Progenitor cell of endocrine pancreas (in vitro differentiated cells): ENCODE data around the gene CDK3. TPM values are rescaled to one million over a fixed set of nuclear protein-coding genes. Genes with fewer than 3 reads are reported as not detected.

Source experiments
- DNase-seq: peaks from one replicate; pipeline ENCODE4 v3.0.0; 2021; ENCODE audit warnings: low spot score; ENCODE audit not compliant: unreplicated experiment
- H3K27ac Mint-ChIP-seq: 2 replicates; pipeline ENCODE4 v1.8.0; 2021; ENCODE audit warnings: mild to moderate bottlenecking, moderate library complexity, mixed read lengths
- H3K27me3 Mint-ChIP-seq: 2 replicates; pipeline ENCODE4 v1.8.0; 2021; ENCODE audit warnings: mixed read lengths
- H3K36me3 Mint-ChIP-seq: 2 replicates; pipeline ENCODE4 v1.8.0; 2022; ENCODE audit warnings: mixed read lengths; ENCODE audit not compliant: insufficient read depth
- H3K4me1 Mint-ChIP-seq: 2 replicates; pipeline ENCODE4 v1.8.0; 2021; ENCODE audit warnings: low read depth, mixed read lengths
- H3K4me3 Mint-ChIP-seq: 2 replicates; pipeline ENCODE4 v1.8.0; 2021; ENCODE audit warnings: low read depth, mild to moderate bottlenecking, moderate library complexity, mixed read lengths
- H3K9me3 Mint-ChIP-seq: 2 replicates; pipeline ENCODE4 v1.8.0; 2021; ENCODE audit warnings: low read depth, mixed read lengths
- total RNA-seq: library from RNA; stranded (reverse); gene quantifications from 2 replicates; pipeline ENCODE4 v1.2.1, GENCODE V29; 2021
- TF ChIP-seq, protein P1 (sequence below): fragments of 200-600 bp; sonication (generic); IDR thresholded peaks from one replicate; pipeline ENCODE4 v1.5.0; 2021; ENCODE audit warnings: antibody characterized with exemption, mild to moderate bottlenecking; ENCODE audit not compliant: unreplicated experiment

Gene CDK3
- total RNA-seq, 1 donor from 2014 or later = 17.0 TPM

DNA sequence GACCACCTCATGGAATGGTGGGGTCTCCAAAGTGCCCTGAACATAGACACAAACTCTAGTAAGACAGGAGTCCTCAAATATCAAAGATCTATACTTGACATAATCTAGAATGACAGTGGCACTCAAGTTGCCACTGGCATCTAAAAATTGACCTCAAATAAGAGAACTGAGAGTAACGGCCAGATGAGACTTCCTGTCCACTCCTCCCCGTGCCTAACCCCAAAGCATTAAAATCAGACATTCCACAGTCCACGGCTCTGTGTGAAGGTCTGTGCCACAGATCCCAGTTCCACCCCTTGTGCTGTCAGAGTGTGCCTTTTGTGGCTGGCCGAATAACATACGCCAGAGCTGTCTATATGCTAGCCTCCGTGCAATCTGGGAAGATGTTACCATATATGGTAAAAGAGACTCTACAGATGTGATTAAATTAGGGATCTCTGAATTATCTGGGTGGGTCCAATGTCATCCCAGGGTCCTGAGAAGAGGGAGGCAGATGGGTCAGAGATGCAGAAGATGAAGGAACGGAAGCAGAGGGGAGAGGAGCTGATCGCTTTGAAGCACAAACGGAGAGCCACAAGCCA is 47.5 kb downstream of the CDK3 start:
- no peaks in the 10 kb centered on the region for H3K9me3 Mint-ChIP-seq

DNA sequence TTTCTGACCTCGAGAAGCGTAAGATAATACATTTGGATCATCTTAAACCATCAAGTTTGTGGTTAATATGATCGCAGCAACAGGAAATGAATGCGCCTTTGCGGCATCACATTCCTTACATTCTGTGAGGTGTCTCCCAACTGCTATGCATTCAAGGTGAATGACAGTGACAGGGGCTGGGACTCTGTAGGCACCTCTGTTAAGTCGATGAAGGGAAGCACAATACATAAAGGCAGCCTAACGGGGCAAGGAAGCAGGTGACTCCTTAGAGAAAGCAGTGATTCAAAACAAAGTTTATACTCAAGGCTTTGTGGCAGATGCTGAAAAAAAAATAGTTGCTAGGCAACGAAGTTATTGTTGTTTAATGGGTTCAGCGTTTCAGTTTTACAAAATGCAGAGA is 48.1 kb downstream of the CDK3 start:
- H3K4me1 Mint-ChIP-seq = peaks cover 3% of the 10 kb centered on the region
- no peak overlapping the region for H3K4me3 Mint-ChIP-seq
- no peaks in the 10 kb centered on the region for H3K9me3 Mint-ChIP-seq
- TF ChIP-seq, protein P1, sequence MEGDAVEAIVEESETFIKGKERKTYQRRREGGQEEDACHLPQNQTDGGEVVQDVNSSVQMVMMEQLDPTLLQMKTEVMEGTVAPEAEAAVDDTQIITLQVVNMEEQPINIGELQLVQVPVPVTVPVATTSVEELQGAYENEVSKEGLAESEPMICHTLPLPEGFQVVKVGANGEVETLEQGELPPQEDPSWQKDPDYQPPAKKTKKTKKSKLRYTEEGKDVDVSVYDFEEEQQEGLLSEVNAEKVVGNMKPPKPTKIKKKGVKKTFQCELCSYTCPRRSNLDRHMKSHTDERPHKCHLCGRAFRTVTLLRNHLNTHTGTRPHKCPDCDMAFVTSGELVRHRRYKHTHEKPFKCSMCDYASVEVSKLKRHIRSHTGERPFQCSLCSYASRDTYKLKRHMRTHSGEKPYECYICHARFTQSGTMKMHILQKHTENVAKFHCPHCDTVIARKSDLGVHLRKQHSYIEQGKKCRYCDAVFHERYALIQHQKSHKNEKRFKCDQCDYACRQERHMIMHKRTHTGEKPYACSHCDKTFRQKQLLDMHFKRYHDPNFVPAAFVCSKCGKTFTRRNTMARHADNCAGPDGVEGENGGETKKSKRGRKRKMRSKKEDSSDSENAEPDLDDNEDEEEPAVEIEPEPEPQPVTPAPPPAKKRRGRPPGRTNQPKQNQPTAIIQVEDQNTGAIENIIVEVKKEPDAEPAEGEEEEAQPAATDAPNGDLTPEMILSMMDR = no peak
- H3K36me3 Mint-ChIP-seq = peaks cover 33% of the 10 kb centered on the region
- no peak overlapping the region for H3K27ac Mint-ChIP-seq
- H3K27me3 Mint-ChIP-seq = no peaks in the 10 kb centered on the region
- DNase-seq = no peak

More for the DNA sequence above, 47.5 kb downstream of the CDK3 start:
- TF ChIP-seq, protein P1 = no peak
- Mint-ChIP-seq H3K4me1 (peaks cover 3% of the 10 kb centered on the region), H3K36me3 (peaks cover 32% of the 10 kb centered on the region), H3K27me3 (no peaks in the 10 kb centered on the region), H3K4me3 (no peak overlapping the region), H3K27ac (no peak overlapping the region)
- DNase-seq = no peak

DNA sequence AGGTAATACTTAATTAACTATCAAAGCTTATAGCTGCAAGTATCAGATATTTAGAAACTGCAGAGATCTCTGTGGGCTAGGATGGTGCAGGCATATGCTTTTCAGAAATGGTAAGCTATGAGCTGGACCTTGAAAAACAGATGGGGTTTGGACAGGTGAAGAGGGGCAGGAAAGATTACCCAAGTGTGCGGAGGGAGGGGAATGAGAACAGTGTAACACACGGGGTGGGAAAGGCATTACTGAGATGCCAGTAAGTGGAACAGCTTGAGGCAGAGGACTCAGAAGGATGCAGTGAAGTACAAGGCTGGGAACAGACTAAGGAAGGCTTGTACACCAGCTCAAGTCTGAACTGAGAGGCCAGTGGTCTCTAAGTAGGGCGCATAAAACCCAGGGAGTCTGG is 48.6 kb downstream of the CDK3 start:
- H3K27ac Mint-ChIP-seq = no peak overlapping the region
- TF ChIP-seq, protein P1 = no peak
- H3K36me3 Mint-ChIP-seq = peaks cover 32% of the 10 kb centered on the region
- H3K4me1 Mint-ChIP-seq = peaks cover 8% of the 10 kb centered on the region
- H3K27me3 Mint-ChIP-seq = no peaks in the 10 kb centered on the region
- no peak for DNase-seq
- H3K9me3 Mint-ChIP-seq = no peaks in the 10 kb centered on the region
- no peak overlapping the region for H3K4me3 Mint-ChIP-seq

DNA sequence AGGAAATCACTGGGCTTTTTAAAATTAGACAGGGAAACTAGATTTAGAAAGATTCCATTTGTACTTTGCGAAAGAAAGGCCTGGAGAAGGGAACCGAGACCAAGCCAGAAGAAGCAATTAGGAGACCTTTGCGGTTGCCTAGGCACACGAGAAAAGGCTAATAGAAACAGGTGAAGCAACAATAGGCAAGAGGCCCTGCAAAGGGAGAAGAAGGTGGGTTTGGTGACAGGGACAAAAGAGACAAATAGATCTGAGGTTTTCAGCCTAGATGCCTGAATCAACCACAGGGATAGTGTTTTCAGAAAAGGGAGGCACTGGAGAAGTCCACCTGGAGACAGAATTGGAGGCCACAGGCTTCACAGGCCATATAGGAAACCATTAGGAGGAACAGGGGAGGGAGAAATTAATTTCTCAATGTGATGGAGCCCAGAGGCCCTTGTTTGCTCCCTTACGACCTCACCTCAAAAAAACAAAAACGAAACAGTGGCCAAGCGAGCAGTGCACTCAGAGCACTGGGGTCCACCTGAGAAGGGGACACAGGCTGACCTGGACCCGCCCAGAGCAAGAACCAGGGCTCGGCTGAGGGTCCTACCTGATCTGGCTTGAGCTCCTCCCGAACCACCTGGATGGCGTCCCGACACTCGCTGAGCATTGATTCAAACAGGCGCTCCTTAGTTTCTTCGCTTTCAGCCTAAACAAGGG is 49.3 kb downstream of the CDK3 start:
- H3K36me3 Mint-ChIP-seq = peaks cover 30% of the 10 kb centered on the region
- DNase-seq = no peak
- H3K4me3 Mint-ChIP-seq = no peak overlapping the region
- TF ChIP-seq, protein P1 = no peak
- H3K27ac Mint-ChIP-seq = no peak overlapping the region
- H3K4me1 Mint-ChIP-seq = peaks cover 8% of the 10 kb centered on the region
- no peaks in the 10 kb centered on the region for H3K9me3 Mint-ChIP-seq
- no peaks in the 10 kb centered on the region for H3K27me3 Mint-ChIP-seq

DNA sequence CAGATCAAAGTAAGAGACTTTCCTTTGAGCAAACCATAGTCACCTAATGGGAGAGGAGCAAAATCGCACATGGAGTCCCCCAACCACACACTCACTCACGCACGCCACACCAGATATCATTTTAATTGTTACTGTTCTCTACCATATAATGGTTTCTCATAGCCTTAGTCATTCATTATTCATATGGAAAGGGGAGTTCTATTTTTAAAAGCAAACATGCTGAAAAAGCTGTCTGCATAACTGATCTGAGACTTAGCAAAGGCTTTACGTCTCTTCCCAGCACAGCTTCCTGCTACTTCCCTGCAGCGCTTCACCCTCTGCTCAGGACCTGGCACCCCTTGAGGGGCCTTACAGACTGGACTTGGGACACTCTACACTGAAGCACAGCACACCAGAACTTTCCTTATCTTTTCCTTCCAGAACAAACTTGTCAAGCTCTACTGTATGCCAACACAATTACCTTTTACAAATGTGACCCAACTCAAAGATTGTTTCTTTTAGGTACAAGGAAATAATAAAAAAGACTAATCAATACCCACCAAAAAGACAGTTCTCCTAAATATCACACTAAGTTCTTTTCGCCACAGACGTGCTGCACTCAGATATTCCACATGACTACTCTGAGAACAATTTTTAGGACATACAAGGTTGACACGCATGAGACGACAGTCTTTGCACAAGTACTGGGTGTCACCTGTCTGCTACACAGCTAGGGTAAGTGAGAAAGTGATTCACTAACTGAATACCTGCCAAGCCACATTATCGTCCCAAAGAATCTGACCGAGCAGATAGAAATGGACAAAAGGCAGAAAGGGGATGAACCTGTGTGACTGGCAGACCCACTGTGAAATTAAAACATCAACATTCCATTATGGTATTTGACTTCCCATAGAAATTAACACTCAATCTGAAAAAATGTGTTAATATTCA is 50.1 kb downstream of the CDK3 start:
- no peak overlapping the region for H3K27ac Mint-ChIP-seq
- H3K9me3 Mint-ChIP-seq = no peaks in the 10 kb centered on the region
- H3K27me3 Mint-ChIP-seq = no peaks in the 10 kb centered on the region
- TF ChIP-seq, protein P1 = no peak
- H3K4me3 Mint-ChIP-seq = no peak overlapping the region
- DNase-seq = no peak
- H3K36me3 Mint-ChIP-seq = peaks cover 25% of the 10 kb centered on the region
- H3K4me1 Mint-ChIP-seq = peaks cover 8% of the 10 kb centered on the region
